Right kidney (tissue), 1 donor: ENCODE data around the gene RPL26.
"Not testable (repeated sequence)": the region's sequence is repeated elsewhere in the genome, so short reads cannot be mapped to it uniquely, and the experiment has no call there.

Experiments used
- DNase-seq: peaks from one replicate; pipeline ENCODE4 v3.0.0-alpha.2; 2016

RPL26 gene

GRCh38 chr17:8402921-8403536 is 20.0 kb upstream of the RPL26 start:
- DNase-seq = no peak

GRCh38 chr17:8401107-8401506 is 18.1 kb upstream of the RPL26 start:
- DNase-seq = no peak

DNA sequence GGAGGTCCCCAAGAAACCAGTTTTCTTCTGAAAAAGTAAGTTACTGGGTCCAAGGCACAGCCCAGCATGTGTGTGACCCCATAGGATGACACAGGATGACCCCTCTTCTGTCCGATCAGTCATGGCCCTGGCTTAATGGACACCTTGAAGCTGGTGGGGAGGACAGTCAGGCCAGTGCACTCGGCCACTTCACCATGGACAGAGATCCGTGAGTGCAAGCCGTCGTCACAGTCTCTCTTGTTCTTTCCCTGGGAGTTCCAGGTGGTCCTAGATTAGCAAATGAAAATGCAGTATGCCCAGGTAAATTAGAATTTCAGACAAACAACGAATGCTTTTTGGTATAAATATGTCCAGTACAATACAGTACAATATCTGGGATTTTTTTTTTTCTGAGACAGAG is 16.0 kb upstream of the RPL26 start:
- DNase-seq = no peak

DNA sequence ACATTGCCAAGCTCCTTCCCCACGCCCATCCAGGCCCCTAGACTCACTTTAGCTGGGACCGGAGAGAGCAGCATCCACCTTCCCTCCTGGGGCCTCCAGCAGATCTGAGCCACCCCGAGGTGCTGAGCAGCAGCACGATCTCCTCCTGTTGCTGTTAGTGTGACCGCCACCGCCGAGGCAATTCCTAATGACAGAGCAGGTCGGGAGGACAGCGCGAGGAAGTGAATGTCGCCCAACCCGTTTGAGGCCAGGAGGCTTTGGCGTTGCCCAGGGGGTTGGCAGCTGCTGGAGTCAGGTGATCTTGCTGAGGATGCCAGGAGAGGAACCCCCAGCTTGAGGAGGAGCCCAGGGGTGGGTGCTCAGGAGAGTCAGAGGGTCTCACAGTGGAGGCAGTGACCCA is 14.6 kb upstream of the RPL26 start, which contains the start of gene RNF222:
TSS of gene RNF222 (minus strand) at position 192 of the 400 bp plus-strand sequence. CDS start 4,366 bp downstream, outside the sequence.
- no peak for DNase-seq

- DNase-seq = not testable (repeated sequence)
These were observed 11.5 kb upstream of the RPL26 start for GRCh38 chr17:8394497-8394896.

GRCh38 chr17:8393470-8394231 is 10.7 kb upstream of the RPL26 start:
- DNase-seq = no peak

GRCh38 chr17:8392674-8393469 is 9.9 kb upstream of the RPL26 start:
- no peak for DNase-seq

DNA sequence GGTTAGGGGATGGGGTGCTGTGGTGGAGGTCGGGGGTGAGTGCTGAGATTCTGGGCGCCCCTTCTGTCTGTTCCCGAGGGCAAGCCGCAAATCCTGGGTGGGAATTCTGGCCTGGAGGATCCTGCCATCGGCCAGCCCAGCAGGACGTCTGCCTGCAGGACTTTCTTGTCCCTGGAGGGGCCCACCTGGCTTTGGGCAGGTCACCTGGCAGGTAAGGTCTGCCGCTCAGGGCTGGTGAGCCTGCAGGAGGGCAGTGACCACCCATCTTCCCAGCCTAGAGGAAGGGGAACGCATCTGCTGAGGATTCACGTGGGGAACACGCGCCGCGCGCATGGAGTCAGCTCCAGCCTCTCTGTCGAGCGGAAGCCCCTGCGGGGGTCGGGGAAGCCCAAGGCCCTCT is 9.3 kb upstream of the RPL26 start:
- DNase-seq = no peak

- no peak for DNase-seq
These were observed 8.7 kb upstream of the RPL26 start for GRCh38 chr17:8391711-8392110.

DNA sequence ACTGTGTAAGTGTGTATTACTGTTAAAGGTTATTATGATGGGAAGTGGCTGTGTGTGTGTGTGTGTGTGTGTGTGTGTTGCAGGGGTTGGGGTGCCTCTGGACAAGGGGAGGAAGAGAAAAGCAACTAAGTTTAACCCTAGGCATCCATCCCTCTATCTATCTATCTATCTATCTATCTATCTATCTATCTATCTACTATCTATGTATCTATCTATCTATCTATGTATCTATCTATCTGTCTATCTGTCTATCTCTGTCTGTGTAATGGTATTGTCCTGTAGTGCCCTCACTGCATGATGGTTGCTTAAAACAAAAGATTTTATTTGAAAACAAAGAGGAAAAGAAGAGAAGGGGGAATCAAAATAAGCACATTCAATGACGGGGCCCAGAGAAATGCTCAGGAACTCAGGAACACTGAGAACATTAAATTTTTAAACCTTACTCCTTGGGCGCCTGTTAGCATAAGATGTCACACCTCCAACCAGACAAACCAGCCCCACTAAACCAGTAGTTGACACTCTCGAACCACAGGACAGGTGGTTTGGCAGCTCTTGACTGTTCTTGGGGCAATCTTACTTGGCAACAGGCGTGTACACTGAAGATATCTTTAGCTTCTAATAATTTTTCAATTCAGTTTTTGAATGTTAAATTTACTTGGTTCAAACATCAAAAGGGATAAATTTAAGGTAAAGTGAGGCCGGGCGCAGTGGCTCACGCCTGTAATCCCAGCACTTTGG is 5.1 kb upstream of the RPL26 start:
- no peak for DNase-seq

DNA sequence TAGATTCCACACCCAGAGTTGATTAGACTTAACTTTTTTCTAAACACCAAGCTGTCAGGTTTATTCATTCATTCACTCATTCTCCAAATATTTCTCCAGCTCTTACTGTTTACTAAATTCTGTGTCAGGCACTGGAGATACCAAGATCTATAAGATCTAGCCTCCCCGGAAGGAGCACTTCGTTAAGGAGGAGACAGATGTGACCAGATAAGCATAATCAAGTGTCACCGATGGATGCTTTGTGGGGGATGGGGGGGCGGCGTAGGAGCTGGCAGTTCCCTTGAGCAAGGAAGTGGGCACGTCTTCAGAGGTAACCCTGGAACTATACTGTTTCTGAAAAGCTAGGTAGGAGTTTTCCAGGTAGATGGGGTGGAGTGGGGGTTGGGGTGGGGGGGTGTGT is 3.8 kb upstream of the RPL26 start:
- no peak for DNase-seq

DNA sequence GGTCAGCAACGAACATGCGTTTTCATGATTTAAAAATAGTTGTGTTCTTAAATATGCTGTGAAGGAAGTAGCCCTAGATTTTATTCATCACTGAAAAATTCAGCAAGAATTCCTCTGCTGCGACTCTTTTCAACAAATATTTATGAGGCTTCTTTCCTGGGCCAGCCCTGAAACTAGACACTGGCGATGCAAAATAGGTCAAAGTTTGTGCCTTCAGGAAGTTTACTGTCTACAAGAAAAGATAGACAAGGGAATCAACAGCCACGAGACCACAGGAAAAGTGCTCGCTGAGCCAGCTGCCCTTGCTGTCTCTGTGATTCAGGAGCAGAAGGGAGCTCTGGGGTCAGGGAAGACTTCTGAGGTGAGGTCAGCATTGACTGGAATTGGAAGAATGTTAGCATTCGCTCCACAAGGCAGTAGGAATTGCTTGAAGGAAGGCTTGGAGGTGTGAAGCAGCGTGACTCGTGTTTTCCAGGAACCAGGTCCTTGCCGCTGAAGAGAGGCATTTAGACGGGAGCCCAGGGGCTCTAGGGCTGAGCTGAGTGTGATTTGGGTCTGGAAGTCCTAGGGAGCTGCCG is 1.9 kb upstream of the RPL26 start:
- no peak for DNase-seq

- DNase-seq = peak; percentile 87
These were observed 182 bp downstream of the RPL26 start for GRCh38 chr17:8382880-8383142.

- DNase-seq = no peak
These were observed 727 bp downstream of the RPL26 start for GRCh38 chr17:8382052-8382879.

DNA sequence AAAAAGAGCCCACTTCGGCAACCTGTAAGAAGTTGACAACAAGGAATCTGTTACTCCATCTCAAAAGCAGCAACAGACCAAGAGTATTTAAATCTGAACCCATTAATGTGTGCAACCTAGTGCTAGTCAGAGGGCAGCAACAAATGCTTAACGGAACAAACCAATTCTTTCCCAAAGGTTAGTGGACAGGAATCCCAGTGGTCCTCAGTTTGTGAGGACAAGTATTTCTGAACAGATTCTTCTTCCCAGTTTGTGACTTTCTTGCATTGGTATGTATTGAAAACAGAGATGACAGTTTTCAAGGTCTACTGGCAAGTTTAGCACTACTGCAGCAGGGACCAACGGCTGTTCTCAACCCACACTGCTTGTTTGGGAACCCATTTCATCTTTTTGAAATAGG is 2.9 kb downstream of the RPL26 start:
- no peak for DNase-seq

DNA sequence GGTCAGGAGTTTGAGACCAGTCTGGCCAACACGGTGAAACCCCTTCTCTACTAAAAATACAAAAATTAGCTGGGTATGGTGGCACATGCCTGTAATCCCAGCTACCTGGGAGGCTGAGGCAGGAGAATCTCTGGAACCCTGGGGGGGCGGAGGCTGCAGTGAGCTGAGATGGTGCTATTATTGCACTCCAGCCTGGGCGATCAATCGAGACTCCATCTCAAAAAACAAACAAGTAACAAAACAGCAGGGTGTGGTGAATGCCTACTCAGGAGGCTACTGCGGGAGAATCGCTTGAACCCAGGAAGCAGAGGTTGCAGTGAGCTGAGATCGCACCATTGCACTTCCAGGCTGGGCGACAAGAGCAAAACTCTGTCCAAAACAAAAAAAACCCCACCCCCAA is 4.9 kb downstream of the RPL26 start:
- not testable (repeated sequence) for DNase-seq

DNA sequence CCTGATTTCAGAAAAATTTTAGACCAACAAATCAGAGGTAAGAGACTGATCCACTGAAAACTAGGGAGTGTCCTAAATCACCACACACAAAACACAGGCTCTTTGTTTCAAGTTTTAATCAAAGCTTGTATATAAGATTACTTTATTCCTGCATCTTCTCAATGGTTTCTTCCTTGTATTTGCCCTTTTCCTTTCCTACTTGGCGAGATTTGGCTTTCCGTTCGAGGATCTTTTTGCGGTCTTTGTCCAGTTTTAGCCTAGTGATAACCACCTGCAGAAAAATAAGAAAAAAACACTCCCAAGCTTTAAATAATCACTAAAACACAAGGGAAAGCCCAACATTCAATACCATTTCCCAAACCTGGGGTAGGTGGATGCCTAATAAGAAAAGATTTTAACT is 5.6 kb downstream of the RPL26 start:
- DNase-seq = no peak

- peak; percentile 88 for DNase-seq
These were observed 6.5 kb downstream of the RPL26 start, which contains the start of gene KRABD2 for GRCh38 chr17:8376271-8377067. KRABD2 (minus strand) TSS chr17:8376704.

DNA sequence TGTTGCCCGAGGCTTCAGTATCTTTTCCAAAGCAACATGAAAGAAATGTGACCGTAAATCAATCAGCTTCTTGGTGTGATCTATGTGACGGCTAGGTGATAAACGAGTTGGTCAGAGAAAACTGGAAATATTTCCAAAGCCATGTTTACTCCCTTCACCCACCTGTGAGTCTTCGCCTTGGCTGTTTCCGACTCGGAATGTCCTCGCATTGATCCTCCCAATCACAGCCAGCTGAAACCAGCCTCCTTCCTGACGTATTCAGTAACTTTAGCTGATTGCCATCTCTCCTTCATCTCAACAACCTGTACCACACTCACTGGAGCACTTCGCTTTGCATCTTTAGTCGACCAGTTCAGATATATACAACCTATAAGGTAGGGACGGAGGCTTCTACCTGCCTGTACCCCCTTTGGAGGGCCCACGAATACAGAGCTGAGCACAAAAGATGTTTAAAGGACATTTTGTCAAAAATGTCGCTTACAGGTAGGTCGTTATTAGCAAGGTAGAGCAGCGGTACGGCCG is 7.2 kb downstream of the RPL26 start:
- DNase-seq = peak; percentile 64

DNA sequence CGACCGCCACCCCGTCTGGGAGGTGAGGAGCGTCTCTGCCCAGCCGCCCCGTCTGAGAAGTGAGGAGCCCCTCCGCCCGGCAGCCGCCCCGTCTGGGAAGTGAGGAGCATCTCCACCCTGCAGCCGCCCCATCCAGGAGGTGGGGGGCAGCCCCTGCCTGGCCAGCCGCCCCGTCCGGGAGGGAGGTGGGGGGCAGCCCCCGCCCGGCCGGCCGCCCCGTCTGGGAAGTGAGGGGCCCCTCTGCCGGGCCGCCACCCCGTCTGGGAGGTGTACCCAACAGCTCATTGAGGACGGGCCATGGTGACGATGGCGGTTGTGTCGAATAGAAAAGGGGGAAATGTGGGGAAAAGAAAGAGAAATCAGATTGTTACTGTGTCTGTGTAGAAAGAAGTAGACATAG is 9.1 kb downstream of the RPL26 start:
- not testable (repeated sequence) for DNase-seq
